K562 (cell line): ENCODE results near the gene COQ2. TPM values are rescaled to one million over a fixed set of nuclear protein-coding genes. Genes with fewer than 3 reads are reported as not detected.
A peak's percentile ranks its signal among the peaks of the same experiment; 100 is the strongest.

Source experiments
- CBFA2T2 ChIP-seq: fragments of 450-650 bp; conservative IDR thresholded peaks from 2 replicates; pipeline ENCODE4 v1.6.1; 2017; ENCODE audit warnings: mild to moderate bottlenecking
- CBFA2T3 ChIP-seq: fragments of 450-650 bp; IDR thresholded peaks from 2 replicates; pipeline ENCODE4 v1.6.1; 2017
- DPF2 ChIP-seq: fragments of 450-650 bp; IDR thresholded peaks from 2 replicates; pipeline ENCODE4 v1.6.1; 2016
- ELF4 ChIP-seq: fragments of 450-650 bp; formaldehyde crosslinking; IDR thresholded peaks from 2 replicates; pipeline ENCODE4 v1.4.0; 2022; ENCODE audit warnings: missing genetic modification characterization
- EP300 ChIP-seq: IDR thresholded peaks from 2 replicates; pipeline ENCODE4 v1.6.1; 2012; ENCODE audit warnings: low read length, improper control_type of control experiment
- FOXJ2 ChIP-seq: fragments of 200-800 bp; sonication (Bioruptor generic); IDR thresholded peaks from 2 replicates; pipeline ENCODE4 v1.6.1; 2016; ENCODE audit warnings: missing genetic modification characterization, missing compliant biosample characterization
- MTA2 ChIP-seq: fragments of 450-650 bp; IDR thresholded peaks from 2 replicates; pipeline ENCODE4 v1.6.1; 2016; ENCODE audit warnings: low read depth
- NCOA6 ChIP-seq: fragments of 450-650 bp; IDR thresholded peaks from 2 replicates; pipeline ENCODE4 v1.6.1; 2017; ENCODE audit warnings: mild to moderate bottlenecking
- NCOR1 ChIP-seq: fragments of 450-650 bp; IDR thresholded peaks from 2 replicates; pipeline ENCODE4 v1.6.1; 2016; ENCODE audit warnings: mild to moderate bottlenecking, moderate library complexity
- NFXL1 ChIP-seq: fragments of 450-650 bp; formaldehyde crosslinking; IDR thresholded peaks from 2 replicates; pipeline ENCODE4 v1.4.0; 2021; ENCODE audit warnings: mild to moderate bottlenecking
- POLR2A ChIP-seq: fragments of 450-650 bp; conservative IDR thresholded peaks from 2 replicates; pipeline ENCODE4 v1.6.1; 2016
- POLR2H ChIP-seq: IDR thresholded peaks from 2 replicates; pipeline ENCODE4 v1.6.1; 2016; ENCODE audit warnings: missing genetic modification characterization, low read depth, mild to moderate bottlenecking, control low read depth, missing compliant biosample characterization, moderate library complexity
- TAL1 ChIP-seq: fragments of 450-650 bp; IDR thresholded peaks from 2 replicates; pipeline ENCODE4 v1.6.1; 2016; ENCODE audit warnings: mild to moderate bottlenecking
- TBP ChIP-seq: optimal IDR thresholded peaks from 2 replicates; pipeline ENCODE3; 2011; ENCODE audit warnings: low read depth, low read length, improper control_type of control experiment
- TEAD4 ChIP-seq, 2 experiments: sonication (generic) in 1 of 2; formaldehyde crosslinking in 1 of 2; IDR thresholded peaks; 2 replicates each; pipeline versions ENCODE4 v1.6.1 to v1.8.0; 2012 to 2022; ENCODE audit warnings: borderline replicate concordance in 1 of 2, inconsistent platforms in 1 of 2, low read length in 1 of 2, mild to moderate bottlenecking in 1 of 2, missing genetic modification reagents in 1 of 2
- ZBTB2 ChIP-seq: fragments of 450-650 bp; IDR thresholded peaks from 2 replicates; pipeline ENCODE4 v1.6.1; 2016; ENCODE audit warnings: antibody characterized with exemption
- ZBTB43 ChIP-seq: sonication (generic); formaldehyde crosslinking; IDR thresholded peaks from 2 replicates; pipeline ENCODE4 v1.8.0; 2023; ENCODE audit warnings: mild to moderate bottlenecking, missing genetic modification reagents
- ZFX ChIP-seq: sonication (generic); formaldehyde crosslinking; IDR thresholded peaks from 2 replicates; pipeline ENCODE4 v1.8.0; 2022; ENCODE audit warnings: mild to moderate bottlenecking, missing genetic modification reagents, moderate library complexity
- ZHX1 ChIP-seq: fragments of 150-350 bp; conservative IDR thresholded peaks from 2 replicates; pipeline ENCODE4 v1.6.1; 2014; ENCODE audit warnings: low read length
- ZNF140 ChIP-seq: fragments of 250-450 bp; sonication (Bioruptor Pico); IDR thresholded peaks from 2 replicates; pipeline ENCODE4 v1.8.0; 2021; ENCODE audit warnings: moderate library complexity, mild to moderate bottlenecking, inconsistent platforms
- ZNF174 ChIP-seq: fragments of 250-450 bp; sonication (Bioruptor Pico); IDR thresholded peaks from 2 replicates; pipeline ENCODE4 v1.4.0; 2020; ENCODE audit warnings: mild to moderate bottlenecking
- ZNF561 ChIP-seq: fragments of 450-650 bp; formaldehyde crosslinking; conservative IDR thresholded peaks from 2 replicates; pipeline ENCODE4 v1.4.0; 2020; ENCODE audit warnings: mild to moderate bottlenecking, moderate library complexity
- ZNF639 ChIP-seq, 2 experiments: fragments of 200-800 bp in 1 of 2; sonication (Bioruptor generic) in 1 of 2; sonication (generic) in 1 of 2; formaldehyde crosslinking in 1 of 2; IDR thresholded peaks in 1 of 2; conservative IDR thresholded peaks in 1 of 2; 2 replicates each; pipeline versions ENCODE4 v1.5.0 to v1.6.1; 2016 to 2020; ENCODE audit warnings: missing compliant biosample characterization in 1 of 2, missing genetic modification characterization in 1 of 2, missing genetic modification reagents in 1 of 2
- polyA plus RNA-seq, 8 experiments: library from polyadenylated mRNA; depleted of rRNA in 4 of 8; stranded (reverse) in 5 of 8; unstranded in 3 of 8; fragments of >200 nt; fragmentation: Nextera tagmentation in 2 of 8; fragmentation: Illumina TruSeq in 1 of 8; extraction: Ambion mirVana in 2 of 8; extraction: Trizol in 1 of 8; gene quantifications; 2 replicates each; pipeline versions ENCODE4 v1.2.1 to v1.2.3, GENCODE V29; 2011 to 2014; ENCODE audit warnings: inconsistent platforms in 1 of 8, missing spikeins in 1 of 8
- total RNA-seq, 7 experiments: library from RNA; depleted of rRNA in 6 of 7; stranded (reverse); fragments of >200 nt in 6 of 7; fragmentation: Illumina TruSeq in 2 of 7; extraction: Trizol in 2 of 7; gene quantifications; 2 replicates each; pipeline versions ENCODE4 v1.2.1 to v1.2.3, GENCODE V29; 2011 to 2021; ENCODE audit warnings: low replicate concordance in 1 of 7

Gene COQ2
- total and polyA plus RNA-seq, 9 of the 15 experiments (the other 6 are each of a cell fraction or from before 2014, with no cell fraction given): 1.9 to 13.5 (median 11.8) TPM

- TF ChIP-seq ZBTB43 (CRISPR knock-in tag) (no peak), ZFX (CRISPR knock-in tag) (0 out of 2 replicates have a peak, but pooled peaks have one; percentile 20), TAL1 (peak; percentile 82), DPF2 (0 out of 2 replicates have a peak, but pooled peaks have one; percentile 46), POLR2A (no peak), NFXL1 (CRISPR knock-in tag) (no peak), ZBTB2 (no peak), CBFA2T3 (peak; percentile 67), EP300 (no peak), FOXJ2 (tag) (no peak), NCOR1 (peak; percentile 55; the same call in 1 of the 2 replicates), ZNF174 (CRISPR knock-in tag) (no peak), TBP (no peak), ZHX1 (no peak), CBFA2T2 (peak; percentile 51), MTA2 (0 out of 2 replicates have a peak, but pooled peaks have one; percentile 22), ZNF639 (CRISPR knock-in tag; conservative IDR thresholded peaks at IDR 0.05 in 1 of 2, IDR thresholded peaks at IDR 0.05 in 1 of 2) (no peak), ELF4 (CRISPR knock-in tag) (no peak), POLR2H (tag) (no peak), NCOA6 (no peak), ZNF140 (CRISPR knock-in tag) (no peak), ZNF561 (no peak), TEAD4 (IDR thresholded peaks at IDR 0.05; ENCODE audit: low read length) (peak; percentile 81), TEAD4 (CRISPR knock-in tag; IDR thresholded peaks at IDR 0.05; ENCODE audit: borderline replicate concordance) (no peak)
These were observed 46.0 kb downstream of the COQ2 start (continued) for GRCh38 chr4:83238393-83239248.
